Sigmoid colon (tissue), 7 donors: ENCODE data around the gene GORASP1. TPM values are rescaled to one million over a fixed set of nuclear protein-coding genes. Genes with fewer than 3 reads are reported as not detected.

ENCODE experiments used
- DNase-seq: peaks from one replicate; pipeline ENCODE4 v3.0.0-alpha.2; 2019
- H3K27ac ChIP-seq, 4 donors: fragments of 200-600 bp; sonication (generic); one replicate each; pipeline ENCODE4 v1.5.1; 2016 to 2019; ENCODE audit warnings: mild to moderate bottlenecking in 1 of 4
- H3K27me3 ChIP-seq, 3 donors: fragments of 200-600 bp; sonication (generic); one replicate each; pipeline ENCODE4 v1.5.1; 2019; ENCODE audit warnings: mild to moderate bottlenecking in 1 of 3
- H3K36me3 ChIP-seq, 4 donors: fragments of 200-600 bp; sonication (generic); one replicate each; pipeline ENCODE4 v1.5.1; 2016 to 2019
- H3K4me1 ChIP-seq, 4 donors: fragments of 200-600 bp; sonication (generic); one replicate each; pipeline ENCODE4 v1.5.1; 2017 to 2019
- H3K4me3 ChIP-seq, 4 donors: fragments of 200-600 bp; sonication (generic); one replicate each; pipeline ENCODE4 v1.5.1; 2017 to 2019; ENCODE audit warnings: mild to moderate bottlenecking in 2 of 4, moderate library complexity in 1 of 4
- H3K9me3 ChIP-seq, 4 donors: fragments of 200-600 bp in 3 of 4; sonication (generic) in 3 of 4; one replicate each; pipeline versions ENCODE4 v1.5.1 to v1.6.1; 2013 to 2019
- EP300 ChIP-seq, 4 donors: sonication (generic); formaldehyde crosslinking; IDR thresholded peaks; one replicate each; pipeline ENCODE4 v1.6.1; 2017; ENCODE audit warnings: antibody characterized with exemption in 4 of 4
- POLR2A ChIP-seq, 2 donors: fragments of 450-650 bp; IDR thresholded peaks; one replicate each; pipeline ENCODE4 v1.6.1; 2016; ENCODE audit warnings: antibody characterized with exemption in 2 of 2, mild to moderate bottlenecking in 2 of 2, moderate library complexity in 2 of 2
- POLR2AphosphoS5 ChIP-seq, 4 donors: sonication (generic); formaldehyde crosslinking; IDR thresholded peaks; one replicate each; pipeline ENCODE4 v1.6.1; 2017; ENCODE audit warnings: antibody characterized with exemption in 4 of 4
- WGBS, 2 donors: extraction: QIAGEN DNeasy Blood & Tissue Kit; methylation state at CpG; one replicate each; pipeline ENCODE4 v1.1.7; 2013; 5-methylcytosine and 5-hydroxymethylcytosine counted together
- intact Hi-C: fragments of 100-400 bp; cut with DNase I; formaldehyde crosslinking; loops from one replicate; pipeline ENCODE4 v1.15.1; 2023
- polyA plus RNA-seq, 3 donors: library from polyadenylated mRNA; stranded (reverse); fragments of 200-250 nt; gene quantifications; one replicate each; pipeline ENCODE4 v1.2.3, GENCODE V29; 2013
- total RNA-seq, 4 donors: library from RNA; depleted of rRNA; stranded (reverse); fragments of >200 nt; gene quantifications; one replicate each; pipeline ENCODE4 v1.1.0, GENCODE V29; 2016
- TF ChIP-seq, protein P1 (sequence below), 4 experiments: fragments of 450-650 bp in 3 of 4; fragments of 200-600 bp in 1 of 4; IDR thresholded peaks; one replicate each; pipeline ENCODE4 v1.5.1; 2016 to 2019; ENCODE audit warnings: antibody characterized with exemption in 4 of 4, mild to moderate bottlenecking in 3 of 4, moderate library complexity in 2 of 4
- donor health status: healthy with polysubstance abuse.
- donor health status: Bipolar disorder and iron deficiency.
- donor health status: healthy.

Gene GORASP1
- total and polyA plus RNA-seq, 7 donors, result 35.4 to 54.5 (median 48.2) TPM

DNA sequence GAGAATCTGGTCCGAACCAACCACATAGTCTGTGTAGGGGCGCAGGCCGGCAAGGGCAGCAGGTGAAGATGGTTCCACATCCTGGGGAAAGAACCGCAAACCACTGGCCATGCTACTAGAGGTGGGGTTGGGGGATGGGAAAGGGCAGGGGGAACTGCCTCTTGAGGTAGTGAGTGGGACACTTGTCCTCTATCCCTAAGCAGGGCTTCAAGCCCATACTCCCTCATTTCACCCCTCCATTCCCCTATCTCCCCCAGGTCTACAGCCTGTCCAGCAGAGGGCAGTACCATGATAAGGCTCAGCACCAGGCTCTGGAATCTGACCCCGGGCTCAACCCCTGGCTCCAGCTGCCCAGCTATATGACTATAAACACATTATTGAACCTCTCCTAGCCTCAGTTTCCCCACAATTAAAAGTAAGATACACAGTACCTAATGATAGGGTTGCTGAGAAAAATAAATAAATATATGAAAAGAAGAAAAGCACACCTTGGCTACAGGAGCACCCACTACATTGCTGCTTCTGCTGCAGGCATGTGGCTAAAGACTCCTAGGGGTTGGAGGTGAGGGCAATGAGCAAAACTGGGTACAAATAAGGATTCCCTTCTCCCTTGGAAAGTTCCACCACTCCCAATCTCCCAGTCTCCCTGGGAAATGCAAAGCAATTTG is 6.3 kb downstream of the GORASP1 start:
- H3K36me3 ChIP-seq, result peaks cover 5 to 58% (median 30%) of the 10 kb centered on the region in 4 donors
- no peak for DNase-seq
- no peak overlapping the region for H3K4me3 ChIP-seq
- 81 to 85% methylated on average over 5 of the region's 5 CpGs for WGBS, 2 donors
- no peaks in the 10 kb centered on the region for H3K9me3 ChIP-seq
- no peaks in the 10 kb centered on the region for H3K27me3 ChIP-seq
- H3K27ac ChIP-seq, result no peak overlapping the region
- H3K4me1 ChIP-seq, result peaks cover 0 to 39% (median 29%) of the 10 kb centered on the region in 4 donors
- intact Hi-C loops, result loop anchor here (2.0 kb wide), 1 partner anchor 190 kb away; no protein-coding TSS in a partner anchor
- TF ChIP-seq EP300 (IDR thresholded peaks at IDR 0.05), result no peak
- TF ChIP-seq, protein P1, sequence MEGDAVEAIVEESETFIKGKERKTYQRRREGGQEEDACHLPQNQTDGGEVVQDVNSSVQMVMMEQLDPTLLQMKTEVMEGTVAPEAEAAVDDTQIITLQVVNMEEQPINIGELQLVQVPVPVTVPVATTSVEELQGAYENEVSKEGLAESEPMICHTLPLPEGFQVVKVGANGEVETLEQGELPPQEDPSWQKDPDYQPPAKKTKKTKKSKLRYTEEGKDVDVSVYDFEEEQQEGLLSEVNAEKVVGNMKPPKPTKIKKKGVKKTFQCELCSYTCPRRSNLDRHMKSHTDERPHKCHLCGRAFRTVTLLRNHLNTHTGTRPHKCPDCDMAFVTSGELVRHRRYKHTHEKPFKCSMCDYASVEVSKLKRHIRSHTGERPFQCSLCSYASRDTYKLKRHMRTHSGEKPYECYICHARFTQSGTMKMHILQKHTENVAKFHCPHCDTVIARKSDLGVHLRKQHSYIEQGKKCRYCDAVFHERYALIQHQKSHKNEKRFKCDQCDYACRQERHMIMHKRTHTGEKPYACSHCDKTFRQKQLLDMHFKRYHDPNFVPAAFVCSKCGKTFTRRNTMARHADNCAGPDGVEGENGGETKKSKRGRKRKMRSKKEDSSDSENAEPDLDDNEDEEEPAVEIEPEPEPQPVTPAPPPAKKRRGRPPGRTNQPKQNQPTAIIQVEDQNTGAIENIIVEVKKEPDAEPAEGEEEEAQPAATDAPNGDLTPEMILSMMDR (IDR thresholded peaks at IDR 0.05), result peak in 3 of 4 experiments; percentile 18 to 58 (median 35)

DNA sequence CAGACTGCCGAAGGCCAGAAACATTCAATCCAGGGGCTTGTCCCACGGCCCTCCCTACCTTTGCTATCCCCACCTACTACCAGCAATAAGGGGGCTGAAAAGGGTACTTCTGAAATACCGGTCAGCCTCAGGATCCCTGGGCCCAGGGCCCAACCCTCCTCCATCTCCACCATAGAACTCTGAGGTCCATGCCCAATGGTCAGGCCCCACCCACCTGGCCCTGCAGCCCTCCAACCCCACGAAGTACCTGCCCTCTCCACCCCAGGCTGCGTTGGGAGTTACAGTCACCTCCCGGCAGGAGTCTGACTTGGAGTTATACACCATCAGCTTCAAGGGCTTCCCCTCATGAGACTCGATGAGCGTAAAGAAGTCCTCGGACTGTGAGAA is 6.9 kb downstream of the GORASP1 start:
- Histone ChIP-seq H3K27ac (no peak overlapping the region), H3K4me1 (peaks cover 0 to 32% (median 23%) of the 10 kb centered on the region in 4 donors), H3K27me3 (no peaks in the 10 kb centered on the region), H3K36me3 (peaks cover 5 to 65% (median 32%) of the 10 kb centered on the region in 4 donors), H3K9me3 (no peaks in the 10 kb centered on the region), H3K4me3 (no peak overlapping the region)
- WGBS, 2 donors, result 91 to 93% methylated on average over 9 of the region's 9 CpGs
- DNase-seq, result no peak
- TF ChIP-seq EP300 (IDR thresholded peaks at IDR 0.05) (no peak), POLR2A (IDR thresholded peaks at IDR 0.05) (no peak)
- TF ChIP-seq, protein P1 (IDR thresholded peaks at IDR 0.05), result no peak
- intact Hi-C loops, result loop anchor here (2.0 kb wide), 1 partner anchor 190 kb away; no protein-coding TSS in a partner anchor

DNA sequence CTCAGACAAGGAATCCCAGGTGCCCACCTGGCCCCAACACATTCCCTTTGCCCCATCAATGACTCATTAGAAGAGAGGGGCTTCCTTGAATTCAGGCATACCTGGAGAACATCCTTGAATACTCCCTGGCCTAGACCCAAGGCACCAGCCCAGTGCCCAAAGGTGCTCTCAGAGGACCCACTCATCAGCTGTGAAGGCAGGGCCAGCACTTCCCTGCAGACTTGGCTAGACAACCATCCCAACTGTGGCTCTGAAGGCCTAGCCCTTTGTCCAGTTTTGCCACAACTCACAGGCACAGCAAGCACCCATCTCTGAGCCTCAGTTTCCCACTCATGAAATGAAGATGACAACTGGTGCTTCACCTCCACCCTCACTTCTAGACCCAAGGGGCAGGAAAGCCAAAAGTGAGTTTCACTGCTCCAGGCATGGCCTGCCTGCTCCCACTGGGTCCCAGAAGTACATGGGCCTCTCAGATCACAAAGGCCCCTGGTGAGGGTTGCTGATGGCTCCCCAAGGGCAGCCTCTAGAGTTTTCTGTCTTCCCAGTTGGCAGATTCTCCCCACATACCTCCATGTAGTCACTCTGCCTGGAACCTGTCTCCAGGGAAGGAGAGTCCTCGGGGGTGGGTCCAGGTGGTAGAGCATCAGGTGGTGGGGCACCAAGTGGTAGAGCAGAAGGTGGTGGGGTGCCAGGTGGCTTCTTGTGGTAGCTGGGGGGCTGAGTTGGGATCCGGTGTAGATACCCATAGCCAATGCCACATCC is 7.5 kb downstream of the GORASP1 start:
- Histone ChIP-seq H3K36me3 (peaks cover 5 to 71% (median 37%) of the 10 kb centered on the region in 4 donors), H3K9me3 (no peaks in the 10 kb centered on the region), H3K27ac (no peak overlapping the region), H3K4me3 (no peak overlapping the region), H3K4me1 (peaks cover 0 to 26% (median 17%) of the 10 kb centered on the region in 4 donors), H3K27me3 (no peaks in the 10 kb centered on the region)
- no peak for TF ChIP-seq POLR2AphosphoS5 (IDR thresholded peaks at IDR 0.05)
- no peak for TF ChIP-seq POLR2A (IDR thresholded peaks at IDR 0.05)
- TF ChIP-seq, protein P1 (IDR thresholded peaks at IDR 0.05), result no peak
- no peak for TF ChIP-seq EP300 (IDR thresholded peaks at IDR 0.05)
- no peak for DNase-seq
- intact Hi-C loops, result loop anchor here (2.0 kb wide), 1 partner anchor 191 kb away; no protein-coding TSS in a partner anchor
- WGBS, 2 donors, result 95 to 96% methylated on average over 2 of the region's 2 CpGs

DNA sequence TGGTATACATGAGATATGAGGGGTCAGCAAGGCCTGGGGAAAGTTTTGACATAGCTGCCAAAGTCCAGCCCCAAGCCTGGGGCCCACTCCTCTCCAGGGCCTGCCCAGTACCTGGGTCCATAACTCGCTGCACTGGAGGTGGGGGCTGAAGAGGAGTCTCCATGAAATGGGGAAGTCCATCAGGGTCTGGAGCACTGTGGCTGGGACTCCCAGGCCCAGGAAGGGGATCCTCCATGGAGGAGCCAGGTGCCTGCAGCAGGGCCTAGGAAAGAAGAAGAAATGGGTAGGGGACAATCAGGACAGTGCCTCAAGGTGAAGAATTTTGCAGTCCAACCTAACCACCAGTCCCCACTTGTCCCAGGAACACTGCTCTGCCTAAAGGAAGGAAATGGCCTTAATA is 8.2 kb downstream of the GORASP1 start:
- no peak overlapping the region for H3K27ac ChIP-seq
- intact Hi-C loops, result no loop called here
- 94 to 97% methylated on average over 1 of the region's 1 CpG for WGBS, 2 donors
- TF ChIP-seq POLR2AphosphoS5 (IDR thresholded peaks at IDR 0.05) (no peak), EP300 (IDR thresholded peaks at IDR 0.05) (no peak), POLR2A (IDR thresholded peaks at IDR 0.05) (no peak)
- TF ChIP-seq, protein P1 (IDR thresholded peaks at IDR 0.05), result no peak
- no peaks in the 10 kb centered on the region for H3K9me3 ChIP-seq
- H3K4me3 ChIP-seq, result no peak overlapping the region
- peaks cover 0 to 20% (median 13%) of the 10 kb centered on the region in 4 donors for H3K4me1 ChIP-seq
- H3K27me3 ChIP-seq, result no peaks in the 10 kb centered on the region
- no peak for DNase-seq
- H3K36me3 ChIP-seq, result peaks cover 5 to 77% (median 42%) of the 10 kb centered on the region in 4 donors
